Activated T-helper 1 cell treated with Interleukin-2 at 50 U/mL for 16 hours (primary cell): Measurements from ENCODE around the gene POU2F1.

Experiments used
- DNase-seq: peaks from one replicate; pipeline ENCODE4 v3.0.0-alpha.2; 2020; ENCODE audit warnings: low read depth

POU2F1 gene

DNA sequence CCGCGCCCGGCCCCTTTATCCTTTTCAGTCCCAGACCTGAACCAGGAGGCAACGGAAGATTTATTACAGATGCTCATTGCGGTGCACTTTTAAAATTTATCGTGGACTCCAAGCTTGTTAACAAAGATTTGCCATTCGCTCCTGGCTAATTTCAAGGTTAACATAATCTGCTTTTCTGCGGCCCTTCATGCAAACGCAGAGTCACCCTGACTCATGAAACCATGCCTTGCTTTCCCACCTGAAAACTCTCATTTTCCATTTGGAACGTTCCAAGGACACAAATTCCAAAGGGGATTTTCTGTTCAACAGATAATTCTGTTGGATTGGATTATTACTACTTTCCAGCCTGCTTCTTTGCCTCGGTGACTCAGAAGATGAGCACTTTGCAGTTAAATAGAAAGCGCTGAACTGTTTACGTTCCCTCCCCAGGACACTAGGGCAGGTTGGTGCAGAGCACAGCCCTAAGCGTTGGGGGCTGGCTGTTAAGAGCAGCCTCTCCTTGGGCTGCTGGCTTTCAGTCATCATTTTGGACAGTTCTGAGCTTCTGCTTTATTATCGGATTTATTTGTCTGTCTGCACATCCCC lies 246.5 kb downstream of the POU2F1 start:
- DNase-seq, result no peak

- DNase-seq, result no peak
Observed at GRCh38 chr1:167467752-167468151, 247.1 kb downstream of the POU2F1 start.

- DNase-seq, result no peak
Observed at GRCh38 chr1:167469280-167469965, 248.7 kb downstream of the POU2F1 start.

GRCh38 chr1:167471568-167471967 lies 250.9 kb downstream of the POU2F1 start:
- no peak for DNase-seq

DNA sequence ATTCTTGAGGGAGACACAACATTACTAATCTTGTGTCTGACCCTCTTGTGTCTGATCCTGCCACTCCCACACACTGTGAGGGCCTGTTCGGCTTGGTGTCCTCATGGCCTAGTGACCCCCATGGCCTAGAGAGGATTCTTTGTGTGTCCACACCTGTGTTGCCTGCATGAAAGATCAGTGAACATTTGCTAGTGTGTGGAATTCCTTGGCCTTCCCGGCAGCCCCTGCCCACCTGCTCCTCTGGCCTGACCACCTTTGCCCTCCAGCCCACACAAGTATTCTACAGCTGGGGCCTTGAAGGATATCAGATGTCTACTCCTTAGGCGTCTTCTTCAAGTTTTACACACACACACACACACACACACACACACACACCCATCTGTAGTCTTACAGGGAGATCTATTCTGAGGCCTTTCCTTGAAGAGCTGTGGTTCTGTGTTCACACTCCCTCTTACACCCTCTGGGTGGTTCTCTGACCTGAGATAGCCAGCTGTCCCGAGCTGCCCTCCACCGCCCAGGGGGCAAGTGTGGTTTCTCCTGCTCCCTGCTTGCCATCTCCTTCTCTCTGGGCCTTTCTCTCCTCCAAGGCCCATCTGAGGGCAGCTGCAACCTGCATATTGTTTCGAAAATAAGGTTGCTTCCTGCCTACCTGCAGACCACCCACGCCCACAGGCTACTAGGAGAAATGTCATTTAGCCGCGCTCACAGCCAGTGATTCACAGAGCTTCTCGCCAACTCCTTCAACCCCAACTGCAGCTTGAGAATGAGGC lies 252.3 kb downstream of the POU2F1 start:
- DNase-seq, result no peak

DNA sequence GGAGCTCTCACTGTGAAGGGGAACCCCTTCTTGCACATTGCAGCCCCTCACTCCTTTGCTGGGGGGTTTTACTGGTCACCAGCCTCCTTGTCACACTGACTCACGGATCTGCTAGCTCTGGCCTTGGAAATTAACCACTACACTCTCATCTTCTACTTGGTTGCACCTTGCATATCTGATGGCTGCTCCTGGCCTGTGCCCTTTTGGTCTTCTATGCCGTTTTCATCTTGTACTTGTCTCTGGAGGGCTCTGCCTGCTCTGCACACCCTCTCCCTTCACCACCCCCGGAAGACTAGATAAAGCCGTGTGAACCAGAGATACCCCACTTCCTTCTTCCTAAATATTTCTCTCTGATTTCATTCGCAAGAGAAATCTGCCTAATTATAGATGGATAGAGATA lies 253.1 kb downstream of the POU2F1 start:
- DNase-seq, result no peak

DNA sequence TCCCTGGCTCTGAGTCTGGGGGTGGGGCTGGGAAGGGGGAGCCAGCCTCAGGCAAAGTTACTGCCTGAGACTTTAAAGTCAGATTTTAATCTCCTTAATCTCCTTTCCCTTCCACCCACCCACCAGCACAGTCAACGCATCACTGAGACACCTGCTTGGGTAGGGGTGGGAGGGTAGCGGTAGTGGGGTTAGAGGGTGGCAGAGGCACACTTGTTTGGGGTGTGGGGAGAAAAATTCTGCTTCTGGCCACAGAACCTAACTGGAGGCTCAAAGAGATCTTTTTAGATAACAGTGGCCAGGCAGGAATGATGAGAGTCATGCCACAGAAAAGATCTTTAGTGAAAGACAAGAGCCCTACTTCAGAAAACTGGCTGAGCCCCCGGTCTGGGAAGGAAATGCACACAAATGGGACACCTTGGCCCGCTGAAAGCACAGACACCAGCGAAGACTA lies 253.5 kb downstream of the POU2F1 start:
- no peak for DNase-seq

- DNase-seq, result no peak
Observed at GRCh38 chr1:167476061-167476460, 255.4 kb downstream of the POU2F1 start.
